HG03558 (cell line): ENCODE results near the gene CIDEA.

Experiments
- ATAC-seq: cut with Tn5 transposase; IDR thresholded peaks from one replicate; pipeline ENCODE4 v1.9.1; 2021; ENCODE audit warnings: moderate number of reproducible peaks; ENCODE audit not compliant: unreplicated experiment; ENCODE audit errors: extremely low read depth

The CIDEA gene

GRCh38 chr18:12262748-12263147, 8.6 kb downstream of the CIDEA start:
- no peak for ATAC-seq

GRCh38 chr18:12264864-12265263, 10.7 kb downstream of the CIDEA start:
- ATAC-seq, result no peak

- ATAC-seq, result peak; percentile 62
Measured at GRCh38 chr18:12271376-12272235, 17.4 kb downstream of the CIDEA start.

- no peak for ATAC-seq
Measured at GRCh38 chr18:12274793-12275192, 20.6 kb downstream of the CIDEA start.

- no peak for ATAC-seq
Measured at GRCh38 chr18:12276736-12277554, 22.8 kb downstream of the CIDEA start.

GRCh38 chr18:12278215-12278671, 24.1 kb downstream of the CIDEA start:
- no peak for ATAC-seq

GRCh38 chr18:12278741-12279682, 24.9 kb downstream of the CIDEA start:
- ATAC-seq, result no peak

- no peak for ATAC-seq
Measured at GRCh38 chr18:12279781-12280531, 25.8 kb downstream of the CIDEA start.

- no peak for ATAC-seq
Measured at GRCh38 chr18:12281861-12282260, 27.7 kb downstream of the CIDEA start.

- ATAC-seq, result no peak
Measured at GRCh38 chr18:12282442-12283039, 28.4 kb downstream of the CIDEA start.

GRCh38 chr18:12283256-12283655, 29.1 kb downstream of the CIDEA start:
- no peak for ATAC-seq

- ATAC-seq, result no peak
Measured at GRCh38 chr18:12283666-12284065, 29.5 kb downstream of the CIDEA start.

- no peak for ATAC-seq
Measured at GRCh38 chr18:12287131-12287681, 33.0 kb downstream of the CIDEA start.

GRCh38 chr18:12287684-12288402, 33.7 kb downstream of the CIDEA start:
- no peak for ATAC-seq

GRCh38 chr18:12288403-12288755, 34.2 kb downstream of the CIDEA start:
- no peak for ATAC-seq

- no peak for ATAC-seq
Measured at GRCh38 chr18:12290086-12290485, 35.9 kb downstream of the CIDEA start.

- no peak for ATAC-seq
Measured at GRCh38 chr18:12291161-12291560, 37.0 kb downstream of the CIDEA start.

- ATAC-seq, result no peak
Measured at GRCh38 chr18:12291690-12292089, 37.5 kb downstream of the CIDEA start.
